Measurements from ENCODE around the gene LRP1B. TPM values are rescaled to one million over a fixed set of nuclear protein-coding genes. Genes with fewer than 3 reads are reported as not detected.

LRP1B gene
- polyA plus RNA-seq, 2 of the 4 experiments (the other 2 are of a cell fraction): 0.03 TPM; not detected in 1

- no peak for FAIRE-seq
- H3K4me2 ChIP-seq: no peak overlapping the region
- CTCF ChIA-PET: no interaction called here
- TF ChIP-seq GATA3 (IDR thresholded peaks at IDR 0.05; ENCODE audit: borderline replicate concordance): no peak
- no peak for TF ChIP-seq KDM1A (IDR thresholded peaks at IDR 0.05; ENCODE audit: low read depth)
- TF ChIP-seq TP53 (CRISPR knock-in tag; IDR thresholded peaks at IDR 0.05): no peak
- TF ChIP-seq POLR2A (IDR thresholded peaks at IDR 0.05; ENCODE audit: low read length): no peak
- no peak for TF ChIP-seq RNF2 (IDR thresholded peaks at IDR 0.05; ENCODE audit: borderline replicate concordance, low read depth)
- TF ChIP-seq ZC3H11A (IDR thresholded peaks at IDR 0.05): no peak
- no peak for TF ChIP-seq ZSCAN20 (CRISPR knock-in tag; IDR thresholded peaks at IDR 0.05)
- TF ChIP-seq CTCF (IDR thresholded peaks at IDR 0.05): no peak
- no peak for TF ChIP-seq ZFP36 (IDR thresholded peaks at IDR 0.05; ENCODE audit: borderline replicate concordance, partially characterized antibody)
- no peak for TF ChIP-seq CBX8 (IDR thresholded peaks at IDR 0.05)
- no peak for TF ChIP-seq HOXB5 (CRISPR knock-in tag; IDR thresholded peaks at IDR 0.05)
- no peak overlapping the region for H3K27ac ChIP-seq
- no peak overlapping the region for H3K4me3 ChIP-seq
- no peaks in the 10 kb centered on the region for H3K9me3 ChIP-seq
- POLR2A ChIA-PET: no interaction called here
- no peak for ATAC-seq
- no peaks in the 10 kb centered on the region for H3K4me1 ChIP-seq
- 70% methylated on average over 3 of the region's 3 CpGs for WGBS (ENCODE audit: missing lambda C conversion rate)
- no peak for DNase-seq (ENCODE audit: low read depth in 1 of 2, low spot score in 1 of 2)
Observed at GRCh38 chr2:140747665-140748064, 1383.2 kb downstream of the LRP1B start.

GRCh38 chr2:140747090-140747489 is 1383.7 kb downstream of the LRP1B start:
- ChIA-PET CTCF (no interaction called here), POLR2A (no interaction called here)
- Histone ChIP-seq H3K9me3 (no peaks in the 10 kb centered on the region), H3K27ac (no peak overlapping the region), H3K4me2 (no peak overlapping the region), H3K4me3 (no peak overlapping the region), H3K4me1 (no peaks in the 10 kb centered on the region)
- ATAC-seq: no peak
- TF ChIP-seq CTCF (IDR thresholded peaks at IDR 0.05) (no peak), ZNF302 (CRISPR knock-in tag; IDR thresholded peaks at IDR 0.05) (no peak), MAZ (IDR thresholded peaks at IDR 0.05; ENCODE audit: borderline replicate concordance, low read depth, low read length) (no peak)
- TF ChIP-seq, protein P1, sequence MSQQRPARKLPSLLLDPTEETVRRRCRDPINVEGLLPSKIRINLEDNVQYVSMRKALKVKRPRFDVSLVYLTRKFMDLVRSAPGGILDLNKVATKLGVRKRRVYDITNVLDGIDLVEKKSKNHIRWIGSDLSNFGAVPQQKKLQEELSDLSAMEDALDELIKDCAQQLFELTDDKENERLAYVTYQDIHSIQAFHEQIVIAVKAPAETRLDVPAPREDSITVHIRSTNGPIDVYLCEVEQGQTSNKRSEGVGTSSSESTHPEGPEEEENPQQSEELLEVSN (IDR thresholded peaks at IDR 0.05; ENCODE audit: borderline replicate concordance, low read depth): no peak
- no peak for DNase-seq (ENCODE audit: low read depth in 1 of 2, low spot score in 1 of 2)
- no peak for FAIRE-seq
- WGBS (ENCODE audit: missing lambda C conversion rate): 51% methylated on average over 2 of the region's 2 CpGs

- DNase-seq (ENCODE audit: low read depth in 1 of 2, low spot score in 1 of 2) (no peak), ATAC-seq (no peak), FAIRE-seq (no peak)
- TF ChIP-seq HOXB5 (CRISPR knock-in tag; IDR thresholded peaks at IDR 0.05): no peak
- TF ChIP-seq POLR2A (IDR thresholded peaks at IDR 0.05; ENCODE audit: low read length): no peak
- no peak for TF ChIP-seq BHLHE40 (IDR thresholded peaks at IDR 0.05; ENCODE audit: low read depth, low read length)
- no peak for TF ChIP-seq EHMT2 (IDR thresholded peaks at IDR 0.05; ENCODE audit: low read depth)
- TF ChIP-seq MAX (IDR thresholded peaks at IDR 0.05): no peak
- no peak for TF ChIP-seq HOXB13 (CRISPR knock-in tag; IDR thresholded peaks at IDR 0.05; ENCODE audit: low read depth)
- no peak for TF ChIP-seq RCOR1 (IDR thresholded peaks at IDR 0.05; ENCODE audit: low read depth, low read length)
- no peak for TF ChIP-seq SREBF2 (IDR thresholded peaks at IDR 0.05)
- TF ChIP-seq SMC3 (IDR thresholded peaks at IDR 0.05): no peak
- TF ChIP-seq CHD2 (IDR thresholded peaks at IDR 0.05; ENCODE audit: low read length, partially characterized antibody): no peak
- no peak for TF ChIP-seq FOSL2 (IDR thresholded peaks at IDR 0.05)
- no peak for TF ChIP-seq FOSL2 (CRISPR knock-in tag; IDR thresholded peaks at IDR 0.05)
- no peak for TF ChIP-seq TP53 (CRISPR knock-in tag; IDR thresholded peaks at IDR 0.05)
- no peak for TF ChIP-seq ZFP36 (IDR thresholded peaks at IDR 0.05; ENCODE audit: borderline replicate concordance, partially characterized antibody)
- TF ChIP-seq POLR2AphosphoS2 (conservative IDR thresholded peaks at IDR 0.05; ENCODE audit: low read length): no peak
- no peak for TF ChIP-seq ZSCAN20 (CRISPR knock-in tag; IDR thresholded peaks at IDR 0.05)
- Histone ChIP-seq H3K9me3 (no peaks in the 10 kb centered on the region), H3K4me3 (no peak overlapping the region), H3K27ac (no peak overlapping the region), H3K4me2 (no peak overlapping the region), H3K4me1 (no peaks in the 10 kb centered on the region)
- 74% methylated on average over 3 of the region's 3 CpGs for WGBS (ENCODE audit: missing lambda C conversion rate)
- POLR2A ChIA-PET: no interaction called here
- CTCF ChIA-PET: no interaction called here
Observed at GRCh38 chr2:140744379-140744778, 1386.4 kb downstream of the LRP1B start.

All from A549 (cell line).